Neural crest cell (in vitro differentiated cells): ENCODE data around the gene ACTL8. TPM values are rescaled to one million over a fixed set of nuclear protein-coding genes. Genes with fewer than 3 reads are reported as not detected.

ENCODE experiments used
- DNase-seq: peaks from one replicate; pipeline ENCODE4 v3.0.0; 2021; ENCODE audit warnings: low read depth, mixed read lengths, low spot score
- H3K27ac Mint-ChIP-seq: one replicate; pipeline ENCODE4 v1.8.0; 2021; ENCODE audit warnings: mild to moderate bottlenecking, mixed read lengths; ENCODE audit not compliant: unreplicated experiment
- H3K27me3 Mint-ChIP-seq: 2 replicates; pipeline ENCODE4 v1.8.0; 2021; ENCODE audit warnings: low read depth, mild to moderate bottlenecking, mixed read lengths
- H3K36me3 Mint-ChIP-seq: 2 replicates; pipeline ENCODE4 v1.8.0; 2021; ENCODE audit warnings: low read depth, mild to moderate bottlenecking, mixed read lengths
- H3K4me1 Mint-ChIP-seq: 2 replicates; pipeline ENCODE4 v1.8.0; 2021; ENCODE audit warnings: mixed read lengths
- H3K4me3 Mint-ChIP-seq: one replicate; pipeline ENCODE4 v1.8.0; 2021; ENCODE audit warnings: mild to moderate bottlenecking, mixed read lengths
- H3K9me3 Mint-ChIP-seq: 2 replicates; pipeline ENCODE4 v1.8.0; 2021; ENCODE audit warnings: mixed read lengths
- CTCF ChIP-seq: fragments of 200-600 bp; sonication (generic); conservative IDR thresholded peaks from 2 replicates; pipeline ENCODE4 v1.5.0; 2021; ENCODE audit warnings: antibody characterized with exemption, mild to moderate bottlenecking
- total RNA-seq: library from RNA; stranded (reverse); gene quantifications from 2 replicates; pipeline ENCODE4 v1.2.1, GENCODE V29; 2021

Gene ACTL8
- total RNA-seq, 1 donor from 2014 or later: not detected

GRCh38 chr1:17750333-17750732 is 4.8 kb upstream of the ACTL8 start:
- H3K36me3 Mint-ChIP-seq: no peaks in the 10 kb centered on the region
- DNase-seq: no peak
- no peak overlapping the region for H3K4me3 Mint-ChIP-seq
- H3K9me3 Mint-ChIP-seq: peaks cover 2% of the 10 kb centered on the region
- no peaks in the 10 kb centered on the region for H3K27me3 Mint-ChIP-seq
- no peak for TF ChIP-seq CTCF
- peaks cover 11% of the 10 kb centered on the region for H3K4me1 Mint-ChIP-seq
- H3K27ac Mint-ChIP-seq: no peak overlapping the region

- H3K4me3 Mint-ChIP-seq: no peak overlapping the region
- DNase-seq: no peak
- no peak overlapping the region for H3K27ac Mint-ChIP-seq
- TF ChIP-seq CTCF: no peak
- H3K36me3 Mint-ChIP-seq: no peaks in the 10 kb centered on the region
- no peaks in the 10 kb centered on the region for H3K27me3 Mint-ChIP-seq
- H3K4me1 Mint-ChIP-seq: peaks cover 10% of the 10 kb centered on the region
- peaks cover 2% of the 10 kb centered on the region for H3K9me3 Mint-ChIP-seq
Observed at GRCh38 chr1:17752356-17752755, 2.8 kb upstream of the ACTL8 start.

GRCh38 chr1:17757426-17757825 is 2.3 kb downstream of the ACTL8 start:
- peaks cover 5% of the 10 kb centered on the region for H3K27me3 Mint-ChIP-seq
- no peak overlapping the region for H3K4me3 Mint-ChIP-seq
- no peak overlapping the region for H3K27ac Mint-ChIP-seq
- no peaks in the 10 kb centered on the region for H3K4me1 Mint-ChIP-seq
- DNase-seq: no peak
- TF ChIP-seq CTCF: no peak
- peaks cover 3% of the 10 kb centered on the region for H3K36me3 Mint-ChIP-seq
- peaks cover 14% of the 10 kb centered on the region for H3K9me3 Mint-ChIP-seq

- H3K27ac Mint-ChIP-seq: no peak overlapping the region
- peak; percentile 46 for TF ChIP-seq CTCF
- peaks cover 14% of the 10 kb centered on the region for H3K9me3 Mint-ChIP-seq
Observed at GRCh38 chr1:17759114-17759513, 4.0 kb downstream of the ACTL8 start.

GRCh38 chr1:17762313-17762712 is 7.2 kb downstream of the ACTL8 start:
- no peak for TF ChIP-seq CTCF
- no peak overlapping the region for H3K4me3 Mint-ChIP-seq
- H3K9me3 Mint-ChIP-seq: peaks cover 13% of the 10 kb centered on the region
- no peak for DNase-seq
- peaks cover 3% of the 10 kb centered on the region for H3K36me3 Mint-ChIP-seq
- H3K27me3 Mint-ChIP-seq: peaks cover 5% of the 10 kb centered on the region
- no peaks in the 10 kb centered on the region for H3K4me1 Mint-ChIP-seq
- no peak overlapping the region for H3K27ac Mint-ChIP-seq

More at GRCh38 chr1:17759114-17759513, 4.0 kb downstream of the ACTL8 start:
- Mint-ChIP-seq H3K27me3 (peaks cover 5% of the 10 kb centered on the region), H3K36me3 (peaks cover 3% of the 10 kb centered on the region), H3K4me1 (no peaks in the 10 kb centered on the region), H3K4me3 (no peak overlapping the region)
- no peak for DNase-seq

GRCh38 chr1:17763417-17763816 is 8.3 kb downstream of the ACTL8 start:
- Mint-ChIP-seq H3K27ac (no peak overlapping the region), H3K4me1 (peaks cover 4% of the 10 kb centered on the region), H3K36me3 (no peaks in the 10 kb centered on the region), H3K9me3 (peaks cover 6% of the 10 kb centered on the region), H3K4me3 (no peak overlapping the region), H3K27me3 (no peaks in the 10 kb centered on the region)
- no peak for TF ChIP-seq CTCF
- no peak for DNase-seq
